NCI-H187 treated with DMSO at 0.1 percent for 48 hours (cell line): ENCODE results near the gene PRKACB.
"Not testable (repeated sequence)": the region's sequence is repeated elsewhere in the genome, so short reads cannot be mapped to it uniquely, and the experiment has no call there.

Source experiments
- DNase-seq: peaks from one replicate; lab custom pipeline; 2025; lab: John Stamatoyannopoulos, UW

The PRKACB gene

DNA sequence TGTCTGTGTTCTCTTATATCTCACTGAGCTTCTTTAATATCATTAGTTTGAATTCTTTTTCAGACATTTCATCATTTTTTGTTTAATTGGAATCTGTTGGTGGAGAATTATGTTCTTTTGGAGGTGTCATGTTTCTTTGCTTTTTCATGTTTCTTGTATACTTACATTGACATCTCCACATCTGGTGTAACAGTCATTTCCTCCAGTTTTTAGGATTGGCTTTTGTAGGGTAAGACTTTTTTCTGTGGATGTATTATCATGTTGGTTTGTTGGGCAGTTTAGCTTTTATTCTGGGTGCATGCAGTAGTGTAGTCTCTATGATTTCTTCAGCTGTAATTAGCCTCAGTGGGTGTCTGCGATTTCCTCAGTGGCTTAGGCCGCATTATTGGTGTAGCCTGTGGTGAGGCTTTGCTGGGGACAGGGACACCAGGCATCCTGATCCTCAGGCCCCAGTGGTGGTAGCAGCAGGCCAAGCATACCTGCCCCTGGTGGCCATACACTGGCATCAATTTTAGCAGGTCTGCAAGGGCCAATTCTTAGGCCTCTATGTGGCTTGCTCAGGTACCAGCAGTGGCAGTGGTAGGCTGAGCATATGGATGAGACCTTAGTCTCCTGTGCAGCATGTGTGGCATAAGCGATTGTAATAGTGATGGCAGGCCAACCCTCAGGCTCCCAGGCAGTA is 79.8 kb downstream of the PRKACB start:
- no peak for DNase-seq

- no peak for DNase-seq
These were observed 80.8 kb downstream of the PRKACB start for GRCh38 chr1:84224905-84225304.

GRCh38 chr1:84225646-84226045 is 81.6 kb downstream of the PRKACB start:
- DNase-seq, result no peak

DNA sequence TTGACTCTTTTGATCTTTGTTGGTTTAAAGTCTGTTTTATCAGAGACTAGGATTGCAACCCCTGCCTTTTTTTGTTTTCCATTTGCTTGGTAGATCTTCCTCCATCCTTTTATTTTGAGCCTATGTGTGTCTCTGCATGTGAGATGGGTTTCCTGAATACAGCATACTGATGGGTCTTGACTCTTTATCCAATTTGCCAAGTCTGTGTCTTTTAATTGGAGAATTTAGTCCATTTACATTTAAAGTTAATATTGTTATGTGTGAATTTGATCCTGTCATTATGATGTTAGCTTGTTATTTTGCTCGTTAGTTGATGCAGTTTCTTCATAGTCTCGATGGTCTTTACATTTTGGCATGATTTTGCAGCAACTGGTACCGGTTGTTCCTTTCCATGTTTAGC is 88.6 kb downstream of the PRKACB start:
- DNase-seq, result not testable (repeated sequence)

DNA sequence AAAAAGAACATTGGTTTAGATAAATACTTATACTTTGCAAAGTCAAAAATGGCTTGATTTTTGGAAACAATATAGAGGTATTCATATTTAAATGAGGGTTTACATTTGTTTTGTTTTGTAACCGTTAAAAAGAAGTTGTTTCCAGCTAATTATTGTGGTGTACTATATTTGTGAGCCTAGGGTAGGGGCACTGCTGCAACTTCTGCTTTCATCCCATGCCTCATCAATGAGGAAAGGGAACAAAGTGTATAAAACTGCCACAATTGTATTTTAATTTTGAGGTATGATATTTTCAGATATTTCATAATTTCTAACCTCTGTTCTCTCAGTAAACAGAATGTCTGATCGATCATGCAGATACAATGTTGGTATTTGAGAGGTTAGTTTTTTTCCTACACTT is 92.2 kb downstream of the PRKACB start:
- DNase-seq, result no peak

GRCh38 chr1:84242641-84243040 is 98.6 kb downstream of the PRKACB start:
- no peak for DNase-seq

GRCh38 chr1:84245563-84245962 is 101.5 kb downstream of the PRKACB start:
- no peak for DNase-seq

GRCh38 chr1:84246213-84246612 is 102.1 kb downstream of the PRKACB start:
- no peak for DNase-seq

DNA sequence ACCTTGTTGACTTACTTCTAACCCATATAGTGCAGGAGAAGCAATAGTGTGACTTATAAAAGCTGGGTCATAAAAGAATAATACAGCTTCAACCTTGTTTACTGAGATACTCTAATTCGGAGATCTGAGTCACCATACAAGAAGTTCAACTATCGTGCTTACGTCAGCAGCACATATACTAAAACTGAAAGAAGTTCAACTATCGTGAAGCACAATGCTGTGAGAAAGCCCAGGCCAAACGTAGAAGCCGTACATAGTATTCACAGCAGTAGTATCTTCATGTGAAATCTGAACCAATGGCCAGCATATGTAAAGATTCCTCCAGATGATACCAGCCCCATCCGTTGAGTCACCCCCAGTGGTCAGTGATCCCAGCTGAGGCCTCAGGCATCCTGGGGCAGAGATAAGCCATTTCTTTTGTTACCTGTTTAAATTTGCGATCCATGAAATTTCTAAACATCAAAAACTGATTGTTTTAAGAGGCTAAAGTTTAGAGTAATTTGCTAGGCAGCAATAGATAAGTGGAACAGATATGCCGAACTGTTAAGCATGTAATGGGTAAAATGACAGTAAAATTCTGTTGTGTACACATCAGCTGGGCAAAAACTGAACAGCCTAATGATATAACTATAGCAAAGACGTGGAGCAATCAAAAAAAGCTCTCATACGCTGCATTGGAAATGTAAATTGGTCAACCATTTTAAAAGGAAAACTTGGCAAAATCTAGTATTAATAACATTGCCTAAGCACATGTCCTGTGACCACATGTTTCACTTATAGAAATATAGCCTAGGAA is 103.6 kb downstream of the PRKACB start:
- DNase-seq, result no peak

GRCh38 chr1:84250668-84251067 is 106.6 kb downstream of the PRKACB start:
- no peak for DNase-seq

DNA sequence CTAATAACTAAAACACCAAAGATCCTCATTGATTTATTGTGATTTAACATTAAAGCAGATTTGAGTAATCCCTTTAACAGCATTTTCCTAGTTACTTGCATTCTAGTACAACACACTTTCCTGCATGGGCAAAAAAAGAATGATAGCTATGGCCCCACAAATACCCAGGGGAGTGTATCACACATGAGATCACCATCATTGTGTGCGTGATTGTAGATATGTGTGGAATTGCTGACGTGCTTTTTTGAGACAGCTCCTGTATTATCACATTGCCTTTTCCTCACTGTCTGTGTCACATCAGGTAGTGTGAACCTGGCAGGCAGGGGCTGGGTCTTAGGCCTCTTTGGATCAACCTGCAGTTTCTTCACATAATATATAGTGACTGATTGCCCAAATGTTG is 109.0 kb downstream of the PRKACB start:
- DNase-seq, result no peak

DNA sequence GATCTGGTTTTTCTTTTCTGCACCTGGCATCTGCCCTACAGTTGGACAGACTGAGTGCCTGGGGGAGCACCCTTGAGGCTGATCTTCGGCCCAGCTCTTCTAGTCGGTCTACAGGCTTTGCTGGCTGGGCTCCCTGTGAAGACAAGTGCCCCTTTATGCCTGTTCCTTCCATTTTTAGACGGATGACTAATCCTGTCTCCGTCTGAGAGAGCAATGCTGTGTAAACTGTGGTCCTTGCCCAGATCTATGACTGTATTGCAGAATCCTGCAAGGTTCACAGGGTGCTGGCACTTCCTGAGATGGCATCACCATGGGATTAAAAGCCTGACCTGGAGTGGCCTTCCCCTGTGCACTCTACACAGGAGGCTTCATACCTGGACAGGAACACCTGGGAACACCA is 109.8 kb downstream of the PRKACB start:
- DNase-seq, result no peak

GRCh38 chr1:84254703-84255238 is 110.7 kb downstream of the PRKACB start:
- no peak for DNase-seq

- no peak for DNase-seq
These were observed 111.5 kb downstream of the PRKACB start for GRCh38 chr1:84255582-84255981.

GRCh38 chr1:84257617-84258016 is 113.5 kb downstream of the PRKACB start:
- DNase-seq, result no peak

- no peak for DNase-seq
These were observed 115.3 kb downstream of the PRKACB start for GRCh38 chr1:84259376-84259775.

- no peak for DNase-seq
These were observed 115.9 kb downstream of the PRKACB start for GRCh38 chr1:84259989-84260388.

GRCh38 chr1:84260852-84261518 is 116.9 kb downstream of the PRKACB start:
- DNase-seq, result no peak

DNA sequence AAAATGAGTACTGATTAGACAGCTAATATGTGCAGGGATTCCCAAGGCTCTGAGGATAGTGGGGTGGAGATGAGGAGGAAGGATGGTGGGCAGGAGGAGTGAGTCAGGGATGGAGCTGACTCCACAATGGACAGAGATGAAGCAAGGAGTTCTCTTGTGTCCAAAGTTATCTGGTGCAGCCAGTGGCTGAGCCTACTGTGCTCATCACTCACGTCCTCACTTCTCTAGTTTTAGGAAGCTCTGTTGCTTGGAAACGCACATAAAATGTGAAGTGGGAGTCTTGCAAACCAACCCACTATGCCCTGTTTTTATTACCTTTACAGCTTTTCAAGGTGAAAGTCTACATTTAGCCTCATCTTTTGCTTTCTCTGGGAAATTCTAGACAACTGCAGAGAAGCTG is 120.9 kb downstream of the PRKACB start:
- no peak for DNase-seq

GRCh38 chr1:84265867-84266266 is 121.8 kb downstream of the PRKACB start:
- no peak for DNase-seq

DNA sequence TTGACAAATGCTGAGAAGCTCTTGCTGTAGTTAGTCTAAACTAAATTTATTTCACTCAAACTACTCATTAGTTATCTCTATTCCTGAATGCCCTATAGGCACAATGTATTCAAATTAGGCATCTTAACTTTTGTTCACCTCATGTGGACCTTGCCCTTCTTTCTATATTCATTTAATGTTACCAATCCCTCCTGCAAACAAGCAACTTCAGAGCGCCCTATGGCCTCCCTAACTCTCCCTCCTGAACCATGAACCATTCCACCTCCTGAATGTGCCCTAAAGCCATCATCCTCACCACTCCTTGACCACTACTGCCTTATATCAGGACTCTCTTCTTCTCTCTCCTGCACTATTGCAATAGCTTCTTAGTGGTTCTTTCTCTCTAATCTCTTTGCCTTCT is 122.7 kb downstream of the PRKACB start:
- no peak for DNase-seq

- no peak for DNase-seq
These were observed 123.4 kb downstream of the PRKACB start for GRCh38 chr1:84267476-84267875.

DNA sequence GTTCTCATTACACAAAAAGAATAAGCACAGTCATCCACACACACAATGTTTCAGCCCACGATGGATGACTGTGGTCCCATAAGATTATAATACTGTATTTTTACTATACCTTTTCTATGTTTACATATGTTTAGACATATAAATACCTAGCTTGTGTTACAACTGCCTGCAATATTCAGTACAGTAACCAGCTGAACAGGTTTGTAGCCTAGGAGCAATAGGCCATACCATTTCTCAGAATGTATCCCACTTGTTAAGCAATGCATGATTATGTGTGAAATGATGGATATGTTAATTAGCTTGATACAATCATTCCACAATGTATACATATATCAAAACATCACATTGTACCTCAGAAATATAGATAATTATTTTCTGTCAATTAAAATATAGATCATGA is 124.3 kb downstream of the PRKACB start:
- DNase-seq, result no peak
